Thoracic aorta (tissue), 2 donors: ENCODE results near the gene PRSS21. TPM values are rescaled to one million over a fixed set of nuclear protein-coding genes. Genes with fewer than 3 reads are reported as not detected.
A peak's percentile ranks its signal among the peaks of the same experiment; 100 is the strongest.

Experiments
- ATAC-seq: fragments of 150-250 bp; one replicate; pipeline ENCODE4 v1.8.0; 2017; ENCODE audit warnings: low read depth; ENCODE audit not compliant: insufficient number of reproducible peaks, low FRiP score
- DNase-seq: peaks from one replicate; pipeline ENCODE4 v3.0.0-alpha.2; 2020; ENCODE audit warnings: low spot score
- H3K27ac ChIP-seq, 2 donors: fragments of 200-600 bp; sonication (generic); 1 replicate in 1 of 2; 2 replicates in 1 of 2; pipeline ENCODE4 v1.5.1; 2016; ENCODE audit warnings: mild to moderate bottlenecking in 2 of 2, moderate library complexity in 2 of 2
- H3K27me3 ChIP-seq: fragments of 200-600 bp; sonication (generic); replicated peaks from 2 replicates; pipeline ENCODE4 v1.6.0; 2016; ENCODE audit warnings: mild to moderate bottlenecking; ENCODE audit not compliant: insufficient read depth
- H3K36me3 ChIP-seq: fragments of 200-600 bp; sonication (generic); one replicate; pipeline ENCODE4 v1.5.1; 2016
- H3K4me1 ChIP-seq, 2 donors: fragments of 200-600 bp; sonication (generic); 1 replicate in 1 of 2; 2 replicates in 1 of 2; pipeline versions ENCODE4 v1.5.1 to v1.6.0; 2016; ENCODE audit warnings: low read depth in 2 of 2, mild to moderate bottlenecking in 1 of 2; ENCODE audit not compliant: control insufficient read depth in 1 of 2
- H3K4me3 ChIP-seq: fragments of 200-600 bp; sonication (generic); 2 replicates; pipeline ENCODE4 v1.5.1; 2016; ENCODE audit warnings: mild to moderate bottlenecking
- H3K9me3 ChIP-seq: fragments of 200-600 bp; sonication (generic); 2 replicates; pipeline ENCODE4 v1.5.1; 2016
- CTCF ChIP-seq: fragments of 200-600 bp; sonication (generic); IDR thresholded peaks from one replicate; pipeline ENCODE4 v1.5.1; 2019; ENCODE audit warnings: antibody characterized with exemption
- total RNA-seq, 2 donors: library from RNA; depleted of rRNA; stranded (reverse); fragments of >200 nt; gene quantifications; one replicate each; pipeline versions ENCODE4 v1.1.0 to v1.2.3, GENCODE V29; 2016

The PRSS21 gene
- total RNA-seq, 2 donors from 2014 or later, result 0.54 TPM; not detected in 1

DNA sequence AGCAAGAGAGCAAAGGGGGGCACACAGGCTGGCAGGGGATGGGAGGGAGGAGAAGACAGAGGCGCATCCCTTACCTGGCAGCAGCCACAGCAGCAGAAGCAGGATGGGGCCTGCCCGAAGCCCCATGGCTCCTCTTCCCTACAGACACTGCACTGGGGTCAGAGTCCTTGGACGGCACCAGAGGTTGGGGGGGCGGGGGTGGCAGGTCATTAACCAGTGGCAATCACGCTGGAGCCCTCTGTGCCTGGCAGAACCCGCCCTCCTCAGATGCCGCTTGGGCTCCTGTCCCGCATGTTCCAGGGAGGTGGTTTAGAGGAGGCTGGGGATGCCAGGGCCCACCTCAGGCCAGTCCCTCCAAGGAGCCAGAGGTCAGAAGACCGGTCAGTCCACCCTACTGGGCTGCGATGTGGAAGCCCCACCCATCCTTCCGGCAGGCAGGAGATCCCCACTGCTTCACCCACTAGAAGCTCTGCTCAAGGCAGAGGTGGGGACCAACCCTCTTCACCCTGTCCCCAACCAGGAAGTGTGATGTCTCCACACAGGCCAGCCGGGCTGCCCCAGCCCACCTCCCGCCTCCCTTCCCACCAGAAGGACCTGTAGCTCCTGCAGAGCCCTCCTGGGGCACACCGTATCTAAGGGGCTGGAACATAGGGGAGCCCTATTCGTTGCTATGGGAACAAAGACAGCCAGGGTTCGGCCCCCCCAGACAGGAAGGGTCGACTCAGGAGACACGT lies 24.7 kb downstream of the PRSS21 start:
- no peak for ATAC-seq

GRCh38 chr16:2842340-2843000 lies 25.4 kb downstream of the PRSS21 start:
- DNase-seq (no peak), ATAC-seq (no peak)
- Histone ChIP-seq H3K36me3 (no peaks in the 10 kb centered on the region), H3K4me3 (peak overlapping the region; percentile 41), H3K27ac (no peak overlapping the region), H3K4me1 (peaks cover 0 to 4% of the 10 kb centered on the region in 2 donors), H3K9me3 (no peaks in the 10 kb centered on the region), H3K27me3 (no peaks in the 10 kb centered on the region)
- TF ChIP-seq CTCF, result peak; percentile 22

More for the DNA sequence above, 24.7 kb downstream of the PRSS21 start:
- no peak for TF ChIP-seq CTCF
- Histone ChIP-seq H3K4me3 (peak overlapping the region; percentile 41), H3K27ac (no peak overlapping the region), H3K4me1 (peaks cover 0 to 4% of the 10 kb centered on the region in 2 donors), H3K9me3 (no peaks in the 10 kb centered on the region), H3K36me3 (no peaks in the 10 kb centered on the region), H3K27me3 (no peaks in the 10 kb centered on the region)
- no peak for DNase-seq

GRCh38 chr16:2843526-2843925 lies 26.5 kb downstream of the PRSS21 start:
- Histone ChIP-seq H3K36me3 (no peaks in the 10 kb centered on the region), H3K27me3 (no peaks in the 10 kb centered on the region), H3K4me1 (peaks cover 0 to 4% of the 10 kb centered on the region in 2 donors), H3K9me3 (no peaks in the 10 kb centered on the region), H3K27ac (no peak overlapping the region), H3K4me3 (no peak overlapping the region)
- ATAC-seq, result no peak
- DNase-seq, result no peak
- TF ChIP-seq CTCF, result no peak

- peaks cover 0 to 4% of the 10 kb centered on the region in 2 donors for H3K4me1 ChIP-seq
- DNase-seq (no peak), ATAC-seq (no peak)
- H3K27me3 ChIP-seq, result no peaks in the 10 kb centered on the region
- H3K4me3 ChIP-seq, result no peak overlapping the region
- H3K36me3 ChIP-seq, result no peaks in the 10 kb centered on the region
- no peaks in the 10 kb centered on the region for H3K9me3 ChIP-seq
- no peak for TF ChIP-seq CTCF
- H3K27ac ChIP-seq, result no peak overlapping the region
Observed at GRCh38 chr16:2845116-2845515, 28.1 kb downstream of the PRSS21 start.

DNA sequence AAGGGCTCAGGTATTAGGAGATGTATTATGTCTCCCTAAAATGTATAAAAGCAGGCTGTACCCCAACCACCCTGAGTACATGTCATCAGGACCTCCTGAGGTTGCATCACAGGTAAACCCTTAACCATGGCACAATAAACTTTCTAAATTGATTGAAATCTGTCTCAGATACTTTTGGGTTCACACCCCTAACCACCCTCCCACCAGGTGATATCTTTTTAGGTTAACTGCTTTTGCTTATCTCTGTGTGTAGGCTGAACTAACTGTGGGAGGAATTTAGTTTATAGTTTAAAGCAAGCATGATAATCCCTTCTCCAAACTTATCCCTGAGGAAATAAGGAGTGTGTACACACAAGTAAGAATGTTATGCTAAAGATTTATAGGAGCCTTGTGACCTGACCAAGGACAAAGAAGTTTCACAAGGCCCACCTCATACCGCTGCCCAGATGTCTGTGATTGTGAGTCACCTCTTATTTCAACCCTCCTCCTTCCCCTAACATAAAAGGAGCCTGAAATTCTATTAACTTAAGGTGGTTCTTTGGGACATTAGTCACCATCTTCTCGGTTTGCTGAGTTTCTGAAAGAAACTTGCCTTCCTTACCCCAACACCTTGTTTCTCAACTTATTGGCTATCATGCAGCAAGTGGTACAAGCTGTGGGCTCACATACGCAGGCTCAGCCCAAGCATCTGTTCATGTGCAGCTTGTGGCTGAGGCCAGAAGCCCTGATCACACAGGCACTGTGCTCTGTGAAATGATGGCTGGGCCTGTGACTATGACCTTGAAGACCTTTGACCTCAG lies 29.7 kb downstream of the PRSS21 start:
- peaks cover 0 to 4% of the 10 kb centered on the region in 2 donors for H3K4me1 ChIP-seq
- no peaks in the 10 kb centered on the region for H3K27me3 ChIP-seq
- H3K36me3 ChIP-seq, result no peaks in the 10 kb centered on the region
- H3K9me3 ChIP-seq, result no peaks in the 10 kb centered on the region
- no peak overlapping the region for H3K4me3 ChIP-seq
- DNase-seq (no peak), ATAC-seq (no peak)
- no peak for TF ChIP-seq CTCF
- H3K27ac ChIP-seq, result no peak overlapping the region
